Endothelial cell of umbilical vein (primary cell): ENCODE results near the gene APLN. TPM values are rescaled to one million over a fixed set of nuclear protein-coding genes. Genes with fewer than 3 reads are reported as not detected.

Experiments used
- BruUV-seq: library from RNA; stranded (reverse); fragments of 400-500 nt; replicated peaks from 2 replicates; lab custom pipeline; 2021; lab: Mats Ljungman, UMichigan
- CTCF ChIA-PET: fragments of 300-600, 350-600 bp; sonication (Branson Sonifier 250); formaldehyde crosslinking; loops from one replicate; lab custom pipeline; 2021; ENCODE audit warnings: antibody characterized with exemption, inconsistent platforms; lab: Charles Lee
- POLR2A ChIA-PET: fragments of 300-600, 350-600 bp; sonication (Branson Sonifier 250); formaldehyde crosslinking; loops from one replicate; lab custom pipeline; 2021; ENCODE audit warnings: antibody characterized with exemption, inconsistent platforms; lab: Charles Lee
- DNase-seq: peaks from one replicate; pipeline ENCODE4 v3.0.0-alpha.2; 2011; ENCODE audit warnings: low read depth, low spot score
- FAIRE-seq: peaks from 2 replicates; lab custom pipeline; 2011; peaks lifted over from hg19 to GRCh38; lab: Jason Lieb, UNC
- H2AFZ ChIP-seq: 2 replicates; pipeline ENCODE4 v1.6.0; 2012; ENCODE audit warnings: low read depth, low read length, control low read depth, inconsistent platforms
- H3K27ac ChIP-seq: 2 replicates; pipeline ENCODE4 v1.5.1; 2011; ENCODE audit warnings: low read depth, mild to moderate bottlenecking, control low read depth, low read length, moderate library complexity; ENCODE audit not compliant: insufficient read depth
- H3K27me3 ChIP-seq, 2 experiments: 2 replicates each; pipeline versions ENCODE4 v1.6.0 to v1.6.1; 2011; ENCODE audit warnings: low read length in 2 of 2, mixed read lengths in 1 of 2; ENCODE audit not compliant: control insufficient read depth in 2 of 2, insufficient read depth in 2 of 2
- H3K36me3 ChIP-seq, 2 experiments: 2 replicates in 1 of 2; 3 replicates in 1 of 2; pipeline ENCODE4 v1.5.1; 2011; ENCODE audit warnings: low read length in 2 of 2, mild to moderate bottlenecking in 1 of 2, moderate library complexity in 1 of 2; ENCODE audit not compliant: control insufficient read depth in 2 of 2, insufficient read depth in 2 of 2; ENCODE audit errors: extremely low read depth in 1 of 2
- H3K4me1 ChIP-seq: 3 replicates; pipeline ENCODE4 v1.5.1; 2011; ENCODE audit warnings: mild to moderate bottlenecking, low read length; ENCODE audit not compliant: control insufficient read depth, insufficient read depth; ENCODE audit errors: extremely low read depth
- H3K4me2 ChIP-seq: 2 replicates; pipeline ENCODE4 v1.6.1; 2011; ENCODE audit warnings: low read length, control low read depth, mixed read lengths; ENCODE audit not compliant: insufficient read depth
- H3K4me3 ChIP-seq, 3 experiments: fragments of 200-600 bp in 1 of 3; sonication (generic), shearing (Covaris generic) in 1 of 3; replicated peaks in 1 of 3; 2 replicates each; pipeline ENCODE4 v1.5.1; 2011 to 2016; ENCODE audit warnings: control low read depth in 3 of 3, low read length in 3 of 3, mild to moderate bottlenecking in 2 of 3, inconsistent platforms in 1 of 3, low read depth in 1 of 3, moderate library complexity in 1 of 3; ENCODE audit not compliant: insufficient read depth in 1 of 3
- H3K79me2 ChIP-seq: 2 replicates; pipeline ENCODE4 v1.6.0; 2012; ENCODE audit warnings: low read length, inconsistent platforms; ENCODE audit not compliant: control insufficient read depth, insufficient read depth
- H3K9ac ChIP-seq: replicated peaks from 2 replicates; pipeline ENCODE3; 2011; ENCODE audit warnings: low read length, control low read depth; ENCODE audit not compliant: insufficient read depth; ENCODE audit errors: extremely low read depth
- H3K9me1 ChIP-seq: replicated peaks from 3 replicates; pipeline ENCODE4 v1.6.0; 2011; ENCODE audit warnings: mild to moderate bottlenecking, low read length; ENCODE audit not compliant: control insufficient read depth, insufficient read depth; ENCODE audit errors: extremely low read depth
- H3K9me3 ChIP-seq: replicated peaks from 2 replicates; pipeline ENCODE4 v1.5.1; 2012; ENCODE audit warnings: low read length, inconsistent platforms; ENCODE audit not compliant: control insufficient read depth, insufficient read depth
- H4K20me1 ChIP-seq: replicated peaks from 2 replicates; pipeline ENCODE3; 2011; ENCODE audit warnings: mild to moderate bottlenecking, low read length; ENCODE audit not compliant: control insufficient read depth, insufficient read depth; ENCODE audit errors: extremely low read depth
- EZH2 ChIP-seq: IDR thresholded peaks from 2 replicates; pipeline ENCODE4 v1.6.1; 2012; ENCODE audit warnings: borderline replicate concordance, low read depth, mild to moderate bottlenecking, moderate library complexity, low read length, inconsistent platforms; ENCODE audit not compliant: severe bottlenecking
- FOS ChIP-seq: IDR thresholded peaks from 2 replicates; pipeline ENCODE4 v1.6.1; 2011; ENCODE audit warnings: mild to moderate bottlenecking, low read length, moderate library complexity, borderline replicate concordance; ENCODE audit not compliant: insufficient read depth
- MAX ChIP-seq: IDR thresholded peaks from 2 replicates; pipeline ENCODE4 v1.6.1; 2011; ENCODE audit not compliant: insufficient read depth, insufficient read length
- MYC ChIP-seq: IDR thresholded peaks from one replicate; pipeline ENCODE4 v1.6.1; 2011; ENCODE audit warnings: mild to moderate bottlenecking, low read depth, low read length
- POLR2AphosphoS5 ChIP-seq: IDR thresholded peaks from 2 replicates; pipeline ENCODE4 v1.6.1; 2012; ENCODE audit warnings: low read depth, mild to moderate bottlenecking, control low read depth, low read length, moderate library complexity; ENCODE audit not compliant: insufficient read depth
- dilution Hi-C: fragments of 300-500 bp; cut with MboI; formaldehyde crosslinking; loops from one replicate; pipeline ENCODE4 v1.15.0; 2019; ENCODE audit warnings: low sequenced_read_pairs; ENCODE audit not compliant: extremely low pct_ligation_motif_present
- intact Hi-C: fragments of 100-400 bp; cut with micrococcal nuclease; formaldehyde crosslinking; loops from one replicate; pipeline ENCODE4 v1.10.0; 2022
- polyA plus RNA-seq, 4 experiments: library from polyadenylated mRNA; depleted of rRNA in 3 of 4; stranded (reverse) in 3 of 4; unstranded in 1 of 4; fragments of >200 nt; gene quantifications; 2 replicates each; pipeline versions ENCODE4 v1.2.1 to v1.2.3, GENCODE V29; 2011 to 2012; ENCODE audit warnings: missing spikeins in 1 of 4
- total RNA-seq: library from RNA; stranded (reverse); gene quantifications from 2 replicates; pipeline ENCODE4 v1.2.3, GENCODE V29; 2021

The APLN gene
- total and polyA plus RNA-seq, 2 donors (not counting 3 experiments of a cell fraction or from before 2014, with no cell fraction given), result 230 to 466 TPM

GRCh38 chrX:129653181-129653970 lies 1.4 kb downstream of the APLN start:
- POLR2A ChIA-PET, result interaction anchor here (1.4 kb wide), 1 partner anchor 10 kb away, joined by 4 read pairs; no protein-coding TSS in a partner anchor
- Histone ChIP-seq H3K4me1 (peaks cover 42% of the 10 kb centered on the region), H3K4me3 (peak overlapping the region; percentile 58 to 78 (median 67)), H2AFZ (no peak overlapping the region), H3K9me3 (no peaks in the 10 kb centered on the region), H3K27me3 (no peaks in the 10 kb centered on the region), H3K36me3 (peaks cover under 1 to 4% of the 10 kb centered on the region in 2 experiments), H4K20me1 (no peaks in the 10 kb centered on the region), H3K4me2 (peak overlapping the region; percentile 91), H3K9ac (peak overlapping the region; percentile 81), H3K79me2 (peaks cover 33% of the 10 kb centered on the region), H3K9me1 (no peaks in the 10 kb centered on the region), H3K27ac (peak overlapping the region; percentile 69)
- BruUV-seq, result no TSS peak
- CTCF ChIA-PET, result interaction anchor here (2.5 to 6.0 kb wide), 3 partner anchors 44 to 72 kb away, joined by 9 to 122 read pairs (median 9); no protein-coding TSS in a partner anchor
- intact Hi-C loops (no loop called here), dilution Hi-C loops (no loop called here)
- peak; percentile 12 for FAIRE-seq
- no peak for DNase-seq
- peak; percentile 33 for TF ChIP-seq POLR2AphosphoS5
- no peak for TF ChIP-seq MAX
- no peak for TF ChIP-seq EZH2
- no peak for TF ChIP-seq FOS
- no peak for TF ChIP-seq MYC
